HL-60 (cell line): ENCODE data around the gene RFX1.

Experiments used
- DNase-seq, 2 experiments: peaks; one replicate each; pipeline ENCODE4 v3.0.0-alpha.2; 2010 to 2020; ENCODE audit warnings: low read depth in 1 of 2, low spot score in 1 of 2
- H3K27ac ChIP-seq: fragments of 250-450 bp; sonication (Bioruptor Pico); replicated peaks from 2 replicates; pipeline ENCODE4 v1.5.1; 2020; ENCODE audit warnings: mild to moderate bottlenecking, moderate library complexity
- H3K27me3 ChIP-seq: fragments of 250-450 bp; sonication (Bioruptor Pico); 2 replicates; pipeline ENCODE4 v1.5.1; 2021; ENCODE audit warnings: mild to moderate bottlenecking, moderate library complexity; ENCODE audit not compliant: insufficient read depth, poor library complexity, severe bottlenecking
- H3K4me3 ChIP-seq: replicated peaks from 2 replicates; pipeline ENCODE4 v1.5.1; 2011; ENCODE audit warnings: mild to moderate bottlenecking, control low read depth, low read length; ENCODE audit not compliant: insufficient read depth
- CTCF ChIP-seq: IDR thresholded peaks from one replicate; pipeline ENCODE4 v1.5.1; 2011; ENCODE audit warnings: low read length, control low read depth, inconsistent platforms; ENCODE audit not compliant: insufficient read depth
- GABPA ChIP-seq: IDR thresholded peaks from 2 replicates; pipeline ENCODE4 v1.6.1; 2012; ENCODE audit warnings: low read depth
- POLR2AphosphoS5 ChIP-seq: IDR thresholded peaks from 2 replicates; pipeline ENCODE4 v1.6.1; 2012; ENCODE audit warnings: low read depth
- REST ChIP-seq: IDR thresholded peaks from 2 replicates; pipeline ENCODE4 v1.6.1; 2012; ENCODE audit warnings: low read depth; ENCODE audit not compliant: insufficient replicate concordance
- SPI1 ChIP-seq: IDR thresholded peaks from 2 replicates; pipeline ENCODE4 v1.6.1; 2012; ENCODE audit warnings: low read depth, mild to moderate bottlenecking, borderline replicate concordance

RFX1 gene

GRCh38 chr19:13957051-13957450 is 49.1 kb downstream of the RFX1 start:
- Histone ChIP-seq H3K27me3 (no peaks in the 10 kb centered on the region), H3K4me3 (no peak overlapping the region), H3K27ac (no peak overlapping the region)
- TF ChIP-seq REST (no peak), CTCF (no peak), POLR2AphosphoS5 (no peak), GABPA (no peak)
- no peak for DNase-seq

- no peak for DNase-seq
These were observed 49.8 kb downstream of the RFX1 start for GRCh38 chr19:13956365-13956744.

GRCh38 chr19:13955662-13956364 is 50.3 kb downstream of the RFX1 start:
- Histone ChIP-seq H3K4me3 (no peak overlapping the region), H3K27me3 (no peaks in the 10 kb centered on the region), H3K27ac (no peak overlapping the region)
- TF ChIP-seq POLR2AphosphoS5 (no peak), CTCF (no peak)
- no peak for DNase-seq

More at GRCh38 chr19:13956365-13956744, 49.8 kb downstream of the RFX1 start:
- Histone ChIP-seq H3K4me3 (no peak overlapping the region), H3K27me3 (no peaks in the 10 kb centered on the region), H3K27ac (no peak overlapping the region)
- no peak for TF ChIP-seq GABPA
- TF ChIP-seq CTCF, result no peak

GRCh38 chr19:13954185-13954584 is 51.9 kb downstream of the RFX1 start:
- DNase-seq, result no peak
- Histone ChIP-seq H3K4me3 (no peak overlapping the region), H3K27me3 (no peaks in the 10 kb centered on the region), H3K27ac (no peak overlapping the region)
- TF ChIP-seq GABPA (no peak), REST (no peak), POLR2AphosphoS5 (no peak), CTCF (no peak), SPI1 (no peak)
